ENCODE results near the gene C16orf92.

C16orf92 gene

GRCh38 chr16:30022887-30023286 is at the start of gene C16orf92:
TSS of gene C16orf92 (plus strand) at chr16:30023198. CDS start at chr16:30023341, 143 bp downstream.
- TF ChIP-seq CTCF (conservative IDR thresholded peaks at IDR 0.05; ENCODE audit: low read depth, low read length), result no peak
- no peak for DNase-seq (ENCODE audit: low read depth)
- H3K4me3 ChIP-seq (ENCODE audit: low read length), result no peak within 1 kb of the TSS

- DNase-seq (ENCODE audit: low read depth), result peak; percentile 96
- TF ChIP-seq CTCF (conservative IDR thresholded peaks at IDR 0.05; ENCODE audit: low read depth, low read length), result no peak
- peak within 1 kb of the TSS; percentile 94 for H3K4me3 ChIP-seq (ENCODE audit: low read length)
These were observed 49.4 kb upstream of the C16orf92 start, which contains the start of gene TAOK2 for GRCh38 chr16:29973384-29974246. TSS of gene TAOK2 (plus strand) at chr16:29973868. CDS start at chr16:29977773, 3,905 bp downstream.

GRCh38 chr16:29974291-29975133 is 48.5 kb upstream of the C16orf92 start:
- TF ChIP-seq CTCF (conservative IDR thresholded peaks at IDR 0.05; ENCODE audit: low read depth, low read length), result no peak
- H3K4me3 ChIP-seq (ENCODE audit: low read length), result peak overlapping the region; percentile 94
- DNase-seq (ENCODE audit: low read depth), result no peak

GRCh38 chr16:29975134-29975538 is 47.9 kb upstream of the C16orf92 start:
- TF ChIP-seq CTCF (conservative IDR thresholded peaks at IDR 0.05; ENCODE audit: low read depth, low read length), result no peak
- peak overlapping the region; percentile 94 for H3K4me3 ChIP-seq (ENCODE audit: low read length)
- no peak for DNase-seq (ENCODE audit: low read depth)

GRCh38 chr16:29975811-29976511 is 47.0 kb upstream of the C16orf92 start:
- no peak for DNase-seq (ENCODE audit: low read depth)
- TF ChIP-seq CTCF (conservative IDR thresholded peaks at IDR 0.05; ENCODE audit: low read depth, low read length), result no peak
- H3K4me3 ChIP-seq (ENCODE audit: low read length), result peak overlapping the region; percentile 94

- TF ChIP-seq CTCF (conservative IDR thresholded peaks at IDR 0.05; ENCODE audit: low read depth, low read length), result no peak
- H3K4me3 ChIP-seq (ENCODE audit: low read length), result no peak overlapping the region
- no peak for DNase-seq (ENCODE audit: low read depth)
These were observed 45.8 kb upstream of the C16orf92 start for GRCh38 chr16:29977063-29977825.
